ENCODE results near the gene EBNA1BP2. TPM values are rescaled to one million over a fixed set of nuclear protein-coding genes. Genes with fewer than 3 reads are reported as not detected.
"Not testable (repeated sequence)": the region's sequence is repeated elsewhere in the genome, so short reads cannot be mapped to it uniquely, and the experiment has no call there.

Gene EBNA1BP2
- polyA plus RNA-seq, 1 donor: 53.1 TPM

- peak; percentile 54 to 58 for DNase-seq
- peak overlapping the region; percentile 25 for H3K4me3 ChIP-seq (ENCODE audit: low read length)
- H3K27ac ChIP-seq (ENCODE audit: low read length): no peak overlapping the region
- H3K4me1 ChIP-seq (ENCODE audit: control insufficient read depth, insufficient read depth, low read length): peaks cover 6% of the 10 kb centered on the region
- H3K36me3 ChIP-seq (ENCODE audit: control insufficient read depth, insufficient read depth, low read length): no peaks in the 10 kb centered on the region
- WGBS (ENCODE audit: insufficient coverage, low lambda C conversion rate): 44% methylated on average over 3 of the region's 47 CpGs
- H3K27me3 ChIP-seq (ENCODE audit: control insufficient read depth, insufficient read depth, low read length): peaks cover 47% of the 10 kb centered on the region
- H3K9me3 ChIP-seq (ENCODE audit: control insufficient read depth, low read depth, low read length): peaks cover 4% of the 10 kb centered on the region
These were observed 24.3 kb downstream of the EBNA1BP2 start for GRCh38 chr1:43147625-43148327.

- H3K4me1 ChIP-seq (ENCODE audit: control insufficient read depth, insufficient read depth, low read length): peaks cover 6% of the 10 kb centered on the region
- no peaks in the 10 kb centered on the region for H3K36me3 ChIP-seq (ENCODE audit: control insufficient read depth, insufficient read depth, low read length)
- no peak overlapping the region for H3K4me3 ChIP-seq (ENCODE audit: low read length)
- no peak for DNase-seq
- no peak overlapping the region for H3K27ac ChIP-seq (ENCODE audit: low read length)
- peaks cover 39% of the 10 kb centered on the region for H3K27me3 ChIP-seq (ENCODE audit: control insufficient read depth, insufficient read depth, low read length)
- peaks cover 4% of the 10 kb centered on the region for H3K9me3 ChIP-seq (ENCODE audit: control insufficient read depth, low read depth, low read length)
These were observed 27.9 kb downstream of the EBNA1BP2 start for GRCh38 chr1:43144237-43144636.

GRCh38 chr1:43143441-43143888, 28.6 kb downstream of the EBNA1BP2 start:
- no CpG with 5 or more reads among the region's 7 CpGs for WGBS (ENCODE audit: insufficient coverage, low lambda C conversion rate)
- no peak overlapping the region for H3K4me3 ChIP-seq (ENCODE audit: low read length)
- H3K9me3 ChIP-seq (ENCODE audit: control insufficient read depth, low read depth, low read length): peaks cover 4% of the 10 kb centered on the region
- H3K36me3 ChIP-seq (ENCODE audit: control insufficient read depth, insufficient read depth, low read length): no peaks in the 10 kb centered on the region
- no peak overlapping the region for H3K27ac ChIP-seq (ENCODE audit: low read length)
- H3K27me3 ChIP-seq (ENCODE audit: control insufficient read depth, insufficient read depth, low read length): peaks cover 32% of the 10 kb centered on the region
- H3K4me1 ChIP-seq (ENCODE audit: control insufficient read depth, insufficient read depth, low read length): peaks cover 6% of the 10 kb centered on the region
- no peak for DNase-seq

- H3K27ac ChIP-seq (ENCODE audit: low read length): no peak overlapping the region
These were observed 31.5 kb downstream of the EBNA1BP2 start for GRCh38 chr1:43140583-43140982.

GRCh38 chr1:43140010-43140409, 32.1 kb downstream of the EBNA1BP2 start:
- Histone ChIP-seq H3K9me3 (ENCODE audit: control insufficient read depth, low read depth, low read length) (no peaks in the 10 kb centered on the region), H3K27ac (ENCODE audit: low read length) (no peak overlapping the region), H3K27me3 (ENCODE audit: control insufficient read depth, insufficient read depth, low read length) (peaks cover 13% of the 10 kb centered on the region), H3K4me1 (ENCODE audit: control insufficient read depth, insufficient read depth, low read length) (no peaks in the 10 kb centered on the region), H3K36me3 (ENCODE audit: control insufficient read depth, insufficient read depth, low read length) (no peaks in the 10 kb centered on the region), H3K4me3 (ENCODE audit: low read length) (no peak overlapping the region)
- DNase-seq: no peak

More at GRCh38 chr1:43140583-43140982, 31.5 kb downstream of the EBNA1BP2 start:
- Histone ChIP-seq H3K27me3 (ENCODE audit: control insufficient read depth, insufficient read depth, low read length) (peaks cover 19% of the 10 kb centered on the region), H3K4me1 (ENCODE audit: control insufficient read depth, insufficient read depth, low read length) (no peaks in the 10 kb centered on the region), H3K4me3 (ENCODE audit: low read length) (no peak overlapping the region), H3K36me3 (ENCODE audit: control insufficient read depth, insufficient read depth, low read length) (no peaks in the 10 kb centered on the region), H3K9me3 (ENCODE audit: control insufficient read depth, low read depth, low read length) (no peaks in the 10 kb centered on the region)
- DNase-seq: no peak
- no CpG with 5 or more reads among the region's 4 CpGs for WGBS (ENCODE audit: insufficient coverage, low lambda C conversion rate)

- H3K9me3 ChIP-seq (ENCODE audit: control insufficient read depth, low read depth, low read length); H3K36me3 ChIP-seq (ENCODE audit: control insufficient read depth, insufficient read depth, low read length); H3K4me3 ChIP-seq (ENCODE audit: low read length); H3K4me1 ChIP-seq (ENCODE audit: control insufficient read depth, insufficient read depth, low read length); DNase-seq; H3K27ac ChIP-seq (ENCODE audit: low read length); H3K27me3 ChIP-seq (ENCODE audit: control insufficient read depth, insufficient read depth, low read length): not testable (repeated sequence)
- 93% methylated on average over 2 of the region's 8 CpGs for WGBS (ENCODE audit: insufficient coverage, low lambda C conversion rate)
These were observed 32.8 kb downstream of the EBNA1BP2 start for GRCh38 chr1:43139295-43139694.

- H3K27ac ChIP-seq (ENCODE audit: low read length): no peak overlapping the region
- no peak for DNase-seq
- WGBS (ENCODE audit: insufficient coverage, low lambda C conversion rate): no CpG with 5 or more reads among the region's 7 CpGs
These were observed 34.5 kb downstream of the EBNA1BP2 start for GRCh38 chr1:43137445-43138052.

GRCh38 chr1:43135857-43136781, 36.0 kb downstream of the EBNA1BP2 start:
- peak; percentile 7 to 36 for DNase-seq

More at GRCh38 chr1:43137445-43138052, 34.5 kb downstream of the EBNA1BP2 start:
- Histone ChIP-seq H3K27me3 (ENCODE audit: control insufficient read depth, insufficient read depth, low read length) (no peaks in the 10 kb centered on the region), H3K4me3 (ENCODE audit: low read length) (no peak overlapping the region), H3K4me1 (ENCODE audit: control insufficient read depth, insufficient read depth, low read length) (no peaks in the 10 kb centered on the region), H3K9me3 (ENCODE audit: control insufficient read depth, low read depth, low read length) (no peaks in the 10 kb centered on the region), H3K36me3 (ENCODE audit: control insufficient read depth, insufficient read depth, low read length) (no peaks in the 10 kb centered on the region)

GRCh38 chr1:43134640-43135039, 37.5 kb downstream of the EBNA1BP2 start:
- Histone ChIP-seq H3K4me3 (ENCODE audit: low read length) (no peak overlapping the region), H3K36me3 (ENCODE audit: control insufficient read depth, insufficient read depth, low read length) (no peaks in the 10 kb centered on the region), H3K27me3 (ENCODE audit: control insufficient read depth, insufficient read depth, low read length) (no peaks in the 10 kb centered on the region), H3K4me1 (ENCODE audit: control insufficient read depth, insufficient read depth, low read length) (no peaks in the 10 kb centered on the region), H3K9me3 (ENCODE audit: control insufficient read depth, low read depth, low read length) (no peaks in the 10 kb centered on the region), H3K27ac (ENCODE audit: low read length) (no peak overlapping the region)
- no peak for DNase-seq

More at GRCh38 chr1:43135857-43136781, 36.0 kb downstream of the EBNA1BP2 start:
- no peaks in the 10 kb centered on the region for H3K4me1 ChIP-seq (ENCODE audit: control insufficient read depth, insufficient read depth, low read length)
- H3K27me3 ChIP-seq (ENCODE audit: control insufficient read depth, insufficient read depth, low read length): no peaks in the 10 kb centered on the region
- no peaks in the 10 kb centered on the region for H3K9me3 ChIP-seq (ENCODE audit: control insufficient read depth, low read depth, low read length)
- H3K27ac ChIP-seq (ENCODE audit: low read length): no peak overlapping the region
- no peak overlapping the region for H3K4me3 ChIP-seq (ENCODE audit: low read length)
- 60% methylated on average over 1 of the region's 9 CpGs for WGBS (ENCODE audit: insufficient coverage, low lambda C conversion rate)
- H3K36me3 ChIP-seq (ENCODE audit: control insufficient read depth, insufficient read depth, low read length): no peaks in the 10 kb centered on the region

GRCh38 chr1:43134068-43134467, 38.0 kb downstream of the EBNA1BP2 start:
- H3K9me3 ChIP-seq (ENCODE audit: control insufficient read depth, low read depth, low read length): no peaks in the 10 kb centered on the region
- no peak for DNase-seq
- no peak overlapping the region for H3K4me3 ChIP-seq (ENCODE audit: low read length)
- no peaks in the 10 kb centered on the region for H3K4me1 ChIP-seq (ENCODE audit: control insufficient read depth, insufficient read depth, low read length)
- no peak overlapping the region for H3K27ac ChIP-seq (ENCODE audit: low read length)
- H3K27me3 ChIP-seq (ENCODE audit: control insufficient read depth, insufficient read depth, low read length): no peaks in the 10 kb centered on the region
- WGBS (ENCODE audit: insufficient coverage, low lambda C conversion rate): 40% methylated on average over 1 of the region's 1 CpG
- no peaks in the 10 kb centered on the region for H3K36me3 ChIP-seq (ENCODE audit: control insufficient read depth, insufficient read depth, low read length)

All from large intestine (tissue), 3 donors.